ENCODE measurements around the gene SIRPD.
"Not testable (repeated sequence)": the region's sequence is repeated elsewhere in the genome, so short reads cannot be mapped to it uniquely, and the experiment has no call there.

SIRPD gene

GRCh38 chr20:1557605-1558004, at the start of gene SIRPD:
SIRPD (minus strand) TSS chr20:1557705; CDS start chr20:1557653, 52 bp downstream.
- DNase-seq (ENCODE audit: low spot score) = no peak

GRCh38 chr20:1600736-1601135, 43.2 kb upstream of the SIRPD start:
- no peak for DNase-seq (ENCODE audit: low spot score)

- no peak for DNase-seq (ENCODE audit: low spot score)
Observed at GRCh38 chr20:1595333-1595732, 37.8 kb upstream of the SIRPD start.

GRCh38 chr20:1588533-1589460, 31.3 kb upstream of the SIRPD start:
- DNase-seq (ENCODE audit: low spot score) = no peak

- no peak for DNase-seq (ENCODE audit: low spot score)
Observed at GRCh38 chr20:1587781-1588532, 30.5 kb upstream of the SIRPD start.

GRCh38 chr20:1579488-1579887, 22.0 kb upstream of the SIRPD start:
- no peak for DNase-seq (ENCODE audit: low spot score)

GRCh38 chr20:1577906-1578305, 20.4 kb upstream of the SIRPD start:
- DNase-seq (ENCODE audit: low spot score) = no peak

GRCh38 chr20:1577313-1577712, 19.8 kb upstream of the SIRPD start:
- DNase-seq (ENCODE audit: low spot score) = not testable (repeated sequence)

- DNase-seq (ENCODE audit: low spot score) = no peak
Observed at GRCh38 chr20:1576641-1577040, 19.1 kb upstream of the SIRPD start.

GRCh38 chr20:1576003-1576402, 18.5 kb upstream of the SIRPD start:
- DNase-seq (ENCODE audit: low spot score) = not testable (repeated sequence)

- peak; percentile 3 for DNase-seq (ENCODE audit: low spot score)
Observed at GRCh38 chr20:1571583-1571982, 14.1 kb upstream of the SIRPD start.

- DNase-seq (ENCODE audit: low spot score) = peak; percentile 21
Observed at GRCh38 chr20:1569415-1569881, 11.9 kb upstream of the SIRPD start.

- DNase-seq (ENCODE audit: low spot score) = no peak
Observed at GRCh38 chr20:1568163-1568490, 10.6 kb upstream of the SIRPD start.

- peak; percentile 63 for DNase-seq (ENCODE audit: low spot score)
Observed at GRCh38 chr20:1567392-1568162, 10.1 kb upstream of the SIRPD start.

GRCh38 chr20:1566701-1567100, 9.2 kb upstream of the SIRPD start:
- DNase-seq (ENCODE audit: low spot score) = no peak

GRCh38 chr20:1565461-1565860, 8.0 kb upstream of the SIRPD start:
- DNase-seq (ENCODE audit: low spot score) = no peak

GRCh38 chr20:1563598-1563997, 6.1 kb upstream of the SIRPD start:
- no peak for DNase-seq (ENCODE audit: low spot score)

GRCh38 chr20:1562622-1563021, 5.1 kb upstream of the SIRPD start:
- peak; percentile 0 for DNase-seq (ENCODE audit: low spot score)

- DNase-seq (ENCODE audit: low spot score) = no peak
Observed at GRCh38 chr20:1561350-1561749, 3.8 kb upstream of the SIRPD start.

- no peak for DNase-seq (ENCODE audit: low spot score)
Observed at GRCh38 chr20:1555952-1556351, 1.6 kb downstream of the SIRPD start.

GRCh38 chr20:1539816-1540419, 17.6 kb downstream of the SIRPD start:
- no peak for DNase-seq (ENCODE audit: low spot score)

- DNase-seq (ENCODE audit: low spot score) = no peak
Observed at GRCh38 chr20:1538655-1539054, 18.9 kb downstream of the SIRPD start.

All from AG20443 (cell line).